Skeletal muscle tissue (tissue), 4 donors: ENCODE data around the gene TMEM131L. TPM values are rescaled to one million over a fixed set of nuclear protein-coding genes. Genes with fewer than 3 reads are reported as not detected.
"Not testable (repeated sequence)": the region's sequence is repeated elsewhere in the genome, so short reads cannot be mapped to it uniquely, and the experiment has no call there.

Experiments
- H3K27ac ChIP-seq: one replicate; pipeline ENCODE4 v1.7.0; 2013; ENCODE audit warnings: mild to moderate bottlenecking, low read depth, low read length, inconsistent platforms
- H3K27me3 ChIP-seq, 3 donors: one replicate each; pipeline ENCODE4 v1.7.0; 2013; ENCODE audit warnings: low read length in 3 of 3; ENCODE audit not compliant: control insufficient read depth in 3 of 3, insufficient read depth in 3 of 3
- H3K36me3 ChIP-seq, 3 donors: one replicate each; pipeline ENCODE4 v1.7.0; 2013; ENCODE audit warnings: low read length in 3 of 3; ENCODE audit not compliant: control insufficient read depth in 3 of 3, insufficient read depth in 3 of 3
- H3K4me1 ChIP-seq, 3 donors: one replicate each; pipeline ENCODE4 v1.7.0; 2013; ENCODE audit warnings: low read length in 3 of 3, mild to moderate bottlenecking in 3 of 3; ENCODE audit not compliant: control insufficient read depth in 3 of 3, insufficient read depth in 3 of 3
- H3K4me3 ChIP-seq, 3 donors: one replicate each; pipeline ENCODE4 v1.7.0; 2013; ENCODE audit warnings: low read length in 3 of 3
- H3K9ac ChIP-seq, 3 donors: one replicate each; pipeline ENCODE4 v1.7.0; 2013; ENCODE audit warnings: low read length in 3 of 3, mild to moderate bottlenecking in 3 of 3, moderate library complexity in 2 of 3, low read depth in 1 of 3
- H3K9me3 ChIP-seq, 3 donors: one replicate each; pipeline ENCODE4 v1.7.0; 2013; ENCODE audit warnings: low read length in 3 of 3; ENCODE audit not compliant: control insufficient read depth in 3 of 3
- total RNA-seq: library from RNA; depleted of rRNA; stranded (reverse); fragments of >200 nt; gene quantifications from one replicate; pipeline ENCODE4 v1.2.3, GENCODE V29; 2014
- donor health status: Osteomylitis.

TMEM131L gene
- total RNA-seq, 1 donor from 2014 or later, result 69.4 TPM

GRCh38 chr4:153651116-153651515, 185.0 kb downstream of the TMEM131L start:
- H3K9me3 ChIP-seq, result no peaks in the 10 kb centered on the region
- peaks cover 0 to 9% (median 0%) of the 10 kb centered on the region in 3 donors for H3K4me1 ChIP-seq
- no peaks in the 10 kb centered on the region for H3K27me3 ChIP-seq
- peak overlapping the region; percentile 76 for H3K27ac ChIP-seq
- no peak overlapping the region for H3K9ac ChIP-seq
- H3K4me3 ChIP-seq, result no peak overlapping the region
- H3K36me3 ChIP-seq, result no peaks in the 10 kb centered on the region

GRCh38 chr4:153651587-153651986, 185.4 kb downstream of the TMEM131L start:
- Histone ChIP-seq H3K9me3 (no peaks in the 10 kb centered on the region), H3K4me3 (no peak overlapping the region), H3K4me1 (peaks cover 0 to 9% (median 0%) of the 10 kb centered on the region in 3 donors), H3K27ac (peak overlapping the region; percentile 76), H3K27me3 (no peaks in the 10 kb centered on the region), H3K9ac (no peak overlapping the region), H3K36me3 (no peaks in the 10 kb centered on the region)

- Histone ChIP-seq H3K9me3 (no peaks in the 10 kb centered on the region), H3K36me3 (no peaks in the 10 kb centered on the region), H3K27me3 (no peaks in the 10 kb centered on the region), H3K27ac (peak overlapping the region; percentile 76), H3K4me1 (peaks cover 0 to 9% (median 0%) of the 10 kb centered on the region in 3 donors), H3K4me3 (no peak overlapping the region), H3K9ac (peak overlapping the region in 1 of 3 donors; percentile 32)
Observed at GRCh38 chr4:153652051-153652784, 186.1 kb downstream of the TMEM131L start.

- H3K36me3 ChIP-seq, result no peaks in the 10 kb centered on the region
- no peak overlapping the region for H3K9ac ChIP-seq
- H3K4me1 ChIP-seq, result peaks cover 0 to 9% (median 0%) of the 10 kb centered on the region in 3 donors
- peaks cover 0 to 4% (median 0%) of the 10 kb centered on the region in 3 donors for H3K27me3 ChIP-seq
- H3K4me3 ChIP-seq, result no peak overlapping the region
- peak overlapping the region; percentile 36 for H3K27ac ChIP-seq
- no peaks in the 10 kb centered on the region for H3K9me3 ChIP-seq
Observed at GRCh38 chr4:153655002-153655541, 188.9 kb downstream of the TMEM131L start.

GRCh38 chr4:153655928-153656327, 189.8 kb downstream of the TMEM131L start:
- peaks cover 0 to 13% (median 3%) of the 10 kb centered on the region in 3 donors for H3K4me1 ChIP-seq
- H3K4me3 ChIP-seq, result no peak overlapping the region
- no peak overlapping the region for H3K9ac ChIP-seq
- H3K9me3 ChIP-seq, result no peaks in the 10 kb centered on the region
- H3K27me3 ChIP-seq, result peaks cover 0 to 4% (median 0%) of the 10 kb centered on the region in 3 donors
- H3K27ac ChIP-seq, result peak overlapping the region; percentile 56
- H3K36me3 ChIP-seq, result no peaks in the 10 kb centered on the region

GRCh38 chr4:153661215-153661822, 195.2 kb downstream of the TMEM131L start:
- no peaks in the 10 kb centered on the region for H3K9me3 ChIP-seq
- H3K9ac ChIP-seq, result no peak overlapping the region
- H3K36me3 ChIP-seq, result no peaks in the 10 kb centered on the region
- H3K27me3 ChIP-seq, result peaks cover 0 to 4% (median 0%) of the 10 kb centered on the region in 3 donors
- H3K27ac ChIP-seq, result peak overlapping the region; percentile 36
- peaks cover 0 to 7% (median 4%) of the 10 kb centered on the region in 3 donors for H3K4me1 ChIP-seq
- no peak overlapping the region for H3K4me3 ChIP-seq

GRCh38 chr4:153661908-153662307, 195.7 kb downstream of the TMEM131L start:
- H3K9ac ChIP-seq, result no peak overlapping the region
- peaks cover 0 to 7% (median 4%) of the 10 kb centered on the region in 3 donors for H3K4me1 ChIP-seq
- no peaks in the 10 kb centered on the region for H3K9me3 ChIP-seq
- H3K36me3 ChIP-seq, result no peaks in the 10 kb centered on the region
- H3K27ac ChIP-seq, result no peak overlapping the region
- peaks cover 0 to 4% (median 0%) of the 10 kb centered on the region in 3 donors for H3K27me3 ChIP-seq
- no peak overlapping the region for H3K4me3 ChIP-seq

GRCh38 chr4:153663667-153664066, 197.5 kb downstream of the TMEM131L start:
- H3K4me3 ChIP-seq, result no peak overlapping the region
- H3K9me3 ChIP-seq, result no peaks in the 10 kb centered on the region
- H3K36me3 ChIP-seq, result no peaks in the 10 kb centered on the region
- H3K27me3 ChIP-seq, result peaks cover 0 to 4% (median 0%) of the 10 kb centered on the region in 3 donors
- H3K27ac ChIP-seq, result no peak overlapping the region
- H3K9ac ChIP-seq, result no peak overlapping the region
- peaks cover 0 to 7% (median 4%) of the 10 kb centered on the region in 3 donors for H3K4me1 ChIP-seq

GRCh38 chr4:153666505-153666904, 200.3 kb downstream of the TMEM131L start:
- not testable (repeated sequence) for H3K36me3 ChIP-seq, H3K9me3 ChIP-seq, H3K27ac ChIP-seq, H3K9ac ChIP-seq, H3K27me3 ChIP-seq, H3K4me3 ChIP-seq, H3K4me1 ChIP-seq

- no peaks in the 10 kb centered on the region for H3K36me3 ChIP-seq
- H3K27me3 ChIP-seq, result no peaks in the 10 kb centered on the region
- no peak overlapping the region for H3K4me3 ChIP-seq
- no peak overlapping the region for H3K27ac ChIP-seq
- no peaks in the 10 kb centered on the region for H3K9me3 ChIP-seq
- no peaks in the 10 kb centered on the region for H3K4me1 ChIP-seq
- H3K9ac ChIP-seq, result no peak overlapping the region
Observed at GRCh38 chr4:153668647-153669046, 202.5 kb downstream of the TMEM131L start.
